Gastrocnemius medialis (tissue), 4 donors: ENCODE measurements around the gene TBXT. TPM values are rescaled to one million over a fixed set of nuclear protein-coding genes. Genes with fewer than 3 reads are reported as not detected.

Experiments
- ATAC-seq, 2 donors: fragments of 150-250 bp; one replicate each; pipeline ENCODE4 v1.9.1; 2016
- DNase-seq, 2 donors: peaks; one replicate each; pipeline ENCODE4 v3.0.0-alpha.2; 2019
- H3K27ac ChIP-seq, 4 donors: fragments of 200-600 bp; sonication (generic); 1 replicate in 1 of 4; 2 replicates in 3 of 4; pipeline ENCODE4 v1.5.1; 2016 to 2018; ENCODE audit warnings: mild to moderate bottlenecking in 2 of 4, moderate library complexity in 1 of 4
- H3K27me3 ChIP-seq, 3 donors: fragments of 200-600 bp; sonication (generic) in 2 of 3; 1 replicate in 1 of 3; 2 replicates in 2 of 3; pipeline versions ENCODE4 v1.5.1 to v1.6.0; 2016 to 2019; ENCODE audit warnings: mild to moderate bottlenecking in 1 of 3, moderate library complexity in 1 of 3
- H3K36me3 ChIP-seq, 2 donors: fragments of 200-600 bp; sonication (generic) in 1 of 2; one replicate each; pipeline ENCODE4 v1.5.1; 2017 to 2018
- H3K4me1 ChIP-seq, 2 donors: fragments of 200-600 bp; sonication (generic) in 1 of 2; one replicate each; pipeline ENCODE4 v1.5.1; 2016 to 2017; ENCODE audit warnings: mild to moderate bottlenecking in 2 of 2
- H3K4me3 ChIP-seq, 4 donors: fragments of 200-600 bp; sonication (generic) in 3 of 4; 1 replicate in 1 of 4; 2 replicates in 3 of 4; pipeline ENCODE4 v1.5.1; 2016 to 2019; ENCODE audit warnings: mild to moderate bottlenecking in 2 of 4
- H3K9me3 ChIP-seq, 3 donors: fragments of 200-600 bp; sonication (generic) in 2 of 3; 1 replicate in 1 of 3; 2 replicates in 2 of 3; pipeline ENCODE4 v1.5.1; 2016 to 2019
- POLR2A ChIP-seq, 2 donors: fragments of 450-650 bp; IDR thresholded peaks; one replicate each; pipeline ENCODE4 v1.6.1; 2017; ENCODE audit warnings: antibody characterized with exemption in 2 of 2, mild to moderate bottlenecking in 2 of 2, moderate library complexity in 2 of 2
- in situ Hi-C, 4 donors: fragments of 200-750 bp; cut with MboI; loops; one replicate each; pipeline versions ENCODE4 v1.15.0 to v1.8.0; 2017; ENCODE audit warnings: low sequenced_read_pairs in 4 of 4
- intact Hi-C: fragments of 100-400 bp; cut with DNase I; formaldehyde crosslinking; loops from one replicate; pipeline ENCODE4 v1.15.1; 2023; ENCODE audit warnings: low total_unique reads
- total RNA-seq, 4 donors: library from RNA; depleted of rRNA; stranded (reverse); fragments of >200 nt; gene quantifications; one replicate each; pipeline versions ENCODE4 v1.1.0 to v1.2.3, GENCODE V29; 2016
- TF ChIP-seq, protein P1 (sequence below), 5 experiments: fragments of 450-650 bp in 3 of 5; fragments of 200-600 bp in 2 of 5; sonication (generic) in 2 of 5; IDR thresholded peaks in 4 of 5; conservative IDR thresholded peaks in 1 of 5; 1 replicate in 4 of 5; 2 replicates in 1 of 5; pipeline ENCODE4 v1.5.1; 2016 to 2019; ENCODE audit warnings: antibody characterized with exemption in 5 of 5, mild to moderate bottlenecking in 3 of 5, moderate library complexity in 3 of 5

Gene TBXT
- total RNA-seq, 4 donors from 2014 or later, result not detected

DNA sequence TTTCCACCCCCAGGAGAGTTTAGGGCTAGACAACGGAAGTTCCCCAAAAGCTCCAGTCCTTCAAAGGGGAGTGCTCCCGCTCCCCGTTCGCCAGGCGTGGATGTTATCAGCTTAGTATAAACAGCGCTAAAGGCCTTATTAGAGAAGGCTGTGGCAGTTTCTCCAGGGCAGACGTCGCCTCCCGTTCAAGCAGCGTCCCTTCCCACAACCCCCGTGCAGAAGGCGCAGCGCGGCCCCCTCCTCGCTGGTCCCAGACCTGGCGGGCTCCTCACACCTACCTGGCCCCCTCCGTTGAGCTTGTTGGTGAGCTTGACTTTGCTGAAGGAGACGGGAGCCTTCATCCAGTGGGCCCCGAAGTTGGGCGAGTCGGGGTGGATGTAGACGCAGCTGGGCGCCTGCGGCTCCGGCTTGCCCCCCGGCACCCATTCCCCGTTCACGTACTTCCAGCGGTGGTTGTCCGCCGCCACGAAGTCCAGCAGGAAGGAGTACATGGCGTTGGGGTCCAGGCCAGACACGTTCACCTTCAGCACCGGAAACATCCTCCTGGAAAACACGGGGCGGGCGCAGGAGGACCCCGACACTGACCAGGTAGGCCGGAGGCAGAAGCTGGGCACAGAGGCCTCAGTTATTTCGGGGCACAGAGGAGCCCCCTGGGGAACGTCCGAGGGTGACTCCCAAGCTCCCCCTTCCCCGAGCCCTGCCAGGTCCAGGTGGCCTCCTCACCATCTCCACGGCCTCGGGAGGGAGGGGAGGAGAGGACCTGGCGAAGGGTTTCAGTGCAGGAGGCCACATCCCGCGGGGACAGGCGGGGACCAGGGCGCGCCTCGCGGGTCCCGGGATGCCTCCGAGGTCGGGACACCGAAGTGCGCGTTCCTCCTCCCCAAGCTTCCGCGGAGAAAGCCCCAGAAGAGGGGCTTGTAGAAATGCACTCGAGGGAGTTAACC, 1.1 kb downstream of the TBXT start:
- in situ Hi-C loops, result no loop called here

DNA sequence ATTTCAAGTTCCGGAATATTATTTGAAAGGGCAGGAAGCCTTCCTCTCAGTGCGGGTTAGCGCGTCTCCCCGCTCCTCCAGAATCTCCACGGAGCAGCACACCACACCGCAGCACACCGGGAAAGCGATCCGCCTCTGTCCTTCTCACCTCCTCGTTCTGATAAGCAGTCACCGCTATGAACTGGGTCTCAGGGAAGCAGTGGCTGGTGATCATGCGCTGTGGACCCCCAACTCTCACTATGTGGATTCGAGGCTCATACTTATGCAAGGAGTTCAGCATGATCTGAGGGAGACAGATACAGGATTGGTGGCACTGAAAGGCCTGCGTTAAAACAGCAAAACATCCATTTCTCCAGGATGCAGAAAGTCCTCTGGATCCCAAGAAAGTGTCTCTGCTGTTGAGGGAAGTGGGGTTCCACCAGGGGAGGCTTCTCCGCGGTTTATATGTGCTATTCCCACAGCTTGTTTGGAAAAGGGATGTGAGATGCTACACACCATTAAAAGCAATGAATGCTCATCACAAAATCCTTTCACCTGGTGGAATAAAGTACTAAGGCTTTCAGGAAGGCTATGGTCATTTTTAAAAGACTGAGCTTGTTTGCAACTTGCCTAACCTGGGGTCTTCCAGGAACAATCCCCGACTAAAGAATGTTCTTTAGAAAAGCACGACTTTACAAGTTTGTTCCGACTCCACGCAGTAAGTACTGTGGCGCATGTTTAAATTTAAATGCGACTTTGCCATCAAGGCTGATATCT, 1.9 kb downstream of the TBXT start:
- H3K4me1 ChIP-seq, result peaks cover 0 to 6% of the 10 kb centered on the region in 2 donors
- TF ChIP-seq POLR2A (IDR thresholded peaks at IDR 0.05), result no peak
- TF ChIP-seq, protein P1, sequence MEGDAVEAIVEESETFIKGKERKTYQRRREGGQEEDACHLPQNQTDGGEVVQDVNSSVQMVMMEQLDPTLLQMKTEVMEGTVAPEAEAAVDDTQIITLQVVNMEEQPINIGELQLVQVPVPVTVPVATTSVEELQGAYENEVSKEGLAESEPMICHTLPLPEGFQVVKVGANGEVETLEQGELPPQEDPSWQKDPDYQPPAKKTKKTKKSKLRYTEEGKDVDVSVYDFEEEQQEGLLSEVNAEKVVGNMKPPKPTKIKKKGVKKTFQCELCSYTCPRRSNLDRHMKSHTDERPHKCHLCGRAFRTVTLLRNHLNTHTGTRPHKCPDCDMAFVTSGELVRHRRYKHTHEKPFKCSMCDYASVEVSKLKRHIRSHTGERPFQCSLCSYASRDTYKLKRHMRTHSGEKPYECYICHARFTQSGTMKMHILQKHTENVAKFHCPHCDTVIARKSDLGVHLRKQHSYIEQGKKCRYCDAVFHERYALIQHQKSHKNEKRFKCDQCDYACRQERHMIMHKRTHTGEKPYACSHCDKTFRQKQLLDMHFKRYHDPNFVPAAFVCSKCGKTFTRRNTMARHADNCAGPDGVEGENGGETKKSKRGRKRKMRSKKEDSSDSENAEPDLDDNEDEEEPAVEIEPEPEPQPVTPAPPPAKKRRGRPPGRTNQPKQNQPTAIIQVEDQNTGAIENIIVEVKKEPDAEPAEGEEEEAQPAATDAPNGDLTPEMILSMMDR (IDR thresholded peaks at IDR 0.05 in 4 of 5, conservative IDR thresholded peaks at IDR 0.05 in 1 of 5), result no peak
- H3K4me3 ChIP-seq, result no peak overlapping the region
- H3K27me3 ChIP-seq, result peaks cover 48 to 65% (median 58%) of the 10 kb centered on the region in 3 donors
- ATAC-seq, result no peak
- no peak overlapping the region for H3K27ac ChIP-seq
- no peaks in the 10 kb centered on the region for H3K9me3 ChIP-seq
- in situ Hi-C loops (no loop called here), intact Hi-C loops (no loop called here)
- DNase-seq, result no peak
- H3K36me3 ChIP-seq, result no peaks in the 10 kb centered on the region

More for the DNA sequence above, 1.1 kb downstream of the TBXT start:
- Histone ChIP-seq H3K27ac (no peak overlapping the region), H3K4me3 (no peak overlapping the region), H3K4me1 (peaks cover 0 to 6% of the 10 kb centered on the region in 2 donors), H3K27me3 (peaks cover 48 to 67% (median 64%) of the 10 kb centered on the region in 3 donors), H3K36me3 (no peaks in the 10 kb centered on the region), H3K9me3 (no peaks in the 10 kb centered on the region)
- intact Hi-C loops, result no loop called here
- no peak for TF ChIP-seq POLR2A (IDR thresholded peaks at IDR 0.05)
- TF ChIP-seq, protein P1 (IDR thresholded peaks at IDR 0.05 in 4 of 5, conservative IDR thresholded peaks at IDR 0.05 in 1 of 5), result no peak
- no peak for DNase-seq
- no peak for ATAC-seq

DNA sequence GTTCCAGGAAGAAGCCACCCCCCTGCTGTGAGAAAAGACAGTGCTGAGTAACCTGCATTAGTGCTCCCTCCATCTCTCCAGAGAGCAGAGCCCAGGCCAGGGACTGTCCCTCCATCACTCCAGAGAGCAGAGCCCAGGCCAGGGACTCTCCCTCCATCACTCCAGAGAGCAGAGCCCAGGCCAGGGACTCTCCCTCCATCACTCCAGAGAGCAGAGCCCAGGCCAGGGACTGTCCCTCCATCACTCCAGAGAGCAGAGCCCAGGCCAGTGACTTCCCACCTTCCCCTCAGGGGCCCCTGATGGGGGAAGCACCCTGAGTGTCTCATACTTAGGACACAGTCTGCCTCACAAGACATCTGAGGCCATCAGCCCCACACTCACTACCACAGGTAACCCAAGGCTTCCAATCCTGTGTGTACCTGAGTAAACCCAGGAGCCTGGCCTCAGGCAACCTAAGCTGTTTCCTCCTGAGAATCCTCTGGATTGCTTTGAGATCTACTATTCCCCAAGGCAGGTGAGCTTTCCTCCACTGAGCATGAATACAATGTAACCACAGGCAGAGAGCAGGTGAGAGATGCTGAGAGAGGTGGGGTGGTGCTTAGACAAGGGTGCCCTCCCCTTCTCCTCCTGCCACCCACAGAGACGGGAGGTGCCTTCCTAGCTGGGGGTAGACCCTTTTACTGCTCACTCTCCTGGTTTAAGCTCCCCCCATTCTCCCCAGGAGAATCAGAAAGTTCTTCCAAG, 4.9 kb downstream of the TBXT start:
- in situ Hi-C loops (no loop called here), intact Hi-C loops (no loop called here)
- Histone ChIP-seq H3K36me3 (no peaks in the 10 kb centered on the region), H3K4me1 (peaks cover 0 to 2% of the 10 kb centered on the region in 2 donors), H3K27ac (no peak overlapping the region), H3K4me3 (no peak overlapping the region), H3K27me3 (peaks cover 31 to 44% (median 36%) of the 10 kb centered on the region in 3 donors), H3K9me3 (no peaks in the 10 kb centered on the region)
- TF ChIP-seq, protein P1 (IDR thresholded peaks at IDR 0.05 in 4 of 5, conservative IDR thresholded peaks at IDR 0.05 in 1 of 5), result no peak
- TF ChIP-seq POLR2A (IDR thresholded peaks at IDR 0.05), result no peak
- no peak for DNase-seq
- no peak for ATAC-seq

DNA sequence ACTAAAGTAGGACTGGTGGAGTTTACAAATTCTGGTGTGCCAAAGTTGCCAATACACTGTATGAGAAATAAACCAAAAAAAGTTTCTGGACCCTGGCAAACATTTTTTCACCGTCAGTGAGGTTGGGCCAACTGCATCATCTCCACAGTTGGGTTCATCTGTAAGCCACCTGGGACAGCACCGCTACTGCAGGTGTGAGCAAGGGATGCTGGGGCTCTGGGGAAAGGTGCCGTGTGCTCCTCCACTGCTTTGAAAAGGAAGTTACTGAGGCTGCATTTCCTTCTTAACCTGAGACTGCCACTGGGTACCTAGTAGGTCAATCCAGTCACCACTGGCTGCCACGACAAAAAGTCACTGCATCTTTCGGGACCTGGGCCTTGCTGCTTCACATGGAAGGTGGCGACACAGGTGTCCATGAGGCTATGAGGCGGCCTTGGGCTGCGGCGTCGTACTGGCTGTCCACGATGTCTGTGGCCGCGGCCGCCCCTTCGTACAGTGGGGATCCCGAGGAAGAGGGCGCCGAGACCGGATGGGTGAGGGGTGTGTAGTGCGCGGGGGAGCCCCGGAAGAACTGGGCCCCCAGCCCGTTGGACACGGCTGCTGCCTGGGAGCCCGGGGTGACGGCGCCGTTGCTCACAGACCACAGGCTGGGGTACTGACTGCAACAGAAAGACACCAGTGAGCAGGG, 9.6 kb downstream of the TBXT start:
- TF ChIP-seq POLR2A (IDR thresholded peaks at IDR 0.05), result no peak
- TF ChIP-seq, protein P1 (IDR thresholded peaks at IDR 0.05 in 4 of 5, conservative IDR thresholded peaks at IDR 0.05 in 1 of 5), result no peak
- in situ Hi-C loops, result no loop called here
- intact Hi-C loops, result no loop called here
- ATAC-seq, result no peak
- no peak overlapping the region for H3K4me3 ChIP-seq
- H3K27ac ChIP-seq, result no peak overlapping the region
- no peaks in the 10 kb centered on the region for H3K36me3 ChIP-seq
- no peak for DNase-seq
- no peaks in the 10 kb centered on the region for H3K9me3 ChIP-seq
- H3K27me3 ChIP-seq, result peaks cover 0 to 5% (median 3%) of the 10 kb centered on the region in 3 donors
- no peaks in the 10 kb centered on the region for H3K4me1 ChIP-seq
